Pancreas (tissue), 10 donors: ENCODE measurements around the gene CYB561D1. TPM values are rescaled to one million over a fixed set of nuclear protein-coding genes. Genes with fewer than 3 reads are reported as not detected.

ENCODE experiments used
- ATAC-seq, 4 donors: fragments of 200-7000 bp; cut with Tn5 transposase; one replicate each; pipeline versions ENCODE4 v1.8.0 to v1.9.1; 2020; ENCODE audit warnings: mild to moderate bottlenecking in 4 of 4, moderate library complexity in 4 of 4
- DNase-seq, 6 donors: peaks; one replicate each; pipeline ENCODE4 v3.0.0-alpha.2; 2020
- FAIRE-seq: peaks from 2 replicates; lab custom pipeline; 2012; peaks lifted over from hg19 to GRCh38; lab: Jason Lieb, UNC
- H3K27ac ChIP-seq, 4 donors: fragments of 200-600 bp; sonication (generic); 1 replicate in 3 of 4; 2 replicates in 1 of 4; pipeline versions ENCODE4 v1.5.0 to v1.8.0; 2020
- H3K27me3 ChIP-seq, 4 donors: fragments of 200-600 bp; one replicate each; pipeline ENCODE4 v1.8.0; 2021
- H3K36me3 ChIP-seq, 3 donors: fragments of 200-600 bp; sonication (generic) in 1 of 3; one replicate each; pipeline versions ENCODE4 v1.5.0 to v1.8.0; 2020 to 2021
- H3K4me1 ChIP-seq, 3 donors: fragments of 200-600 bp; one replicate each; pipeline ENCODE4 v1.8.0; 2021
- H3K4me3 ChIP-seq, 4 donors: fragments of 200-600 bp; sonication (generic) in 2 of 4; one replicate each; pipeline versions ENCODE4 v1.5.0 to v1.8.0; 2020 to 2021
- H3K9me3 ChIP-seq, 4 donors: fragments of 200-600 bp; one replicate each; pipeline ENCODE4 v1.8.0; 2021
- WGBS, 2 donors: extraction: QIAGEN DNeasy Blood & Tissue Kit; methylation state at CpG; one replicate each; pipeline ENCODE4 v1.1.7; 2013; 5-methylcytosine and 5-hydroxymethylcytosine counted together
- intact Hi-C, 3 donors: fragments of 100-400 bp; cut with DNase I; formaldehyde crosslinking; loops; one replicate each; pipeline versions ENCODE4 v1.11.1 to v1.14.2; 2022
- polyA plus RNA-seq, 2 donors: library from polyadenylated mRNA; stranded (reverse); fragments of 200-250 nt; gene quantifications; one replicate each; pipeline ENCODE4 v1.2.3, GENCODE V29; 2013
- total RNA-seq, 6 donors: library from RNA; stranded (reverse); fragmentation: NEBNext Ultra II Directional in 4 of 6; extraction: Animal tissue kit (Norgen Biotek cat#: 25700) in 4 of 6; gene quantifications; one replicate each; pipeline versions ENCODE4 v1.2.1 to v1.2.4, GENCODE V29; 2021 to 2023
- TF ChIP-seq, protein P1 (sequence below), 4 donors: fragments of 200-600 bp; sonication (generic) in 3 of 4; IDR thresholded peaks; one replicate each; pipeline versions ENCODE4 v1.5.0 to v1.8.0; 2021; ENCODE audit warnings: antibody characterized with exemption in 4 of 4
- donor health status: healthy with polysubstance abuse.
- donor health status: DM: no; HTN: no; CAD: no; lungs with moderate emphysema.
- donor health status: DM: no; HTN: no; CAD: no.
- donor health status: control.
- donor health status: control.
- donor health status: Bipolar disorder and iron deficiency.
- donor health status: DM: yes; HTN: yes; CAD: no.
- donor health status: DM: no; HTN: no; CAD: no.
- donor health status: DM: no; HTN: no; CAD: no.
- donor health status: DM: yes; HTN: yes; CAD: no.

The CYB561D1 gene
- total and polyA plus RNA-seq, 8 donors = 5.1 to 11.6 (median 8.9) TPM

DNA sequence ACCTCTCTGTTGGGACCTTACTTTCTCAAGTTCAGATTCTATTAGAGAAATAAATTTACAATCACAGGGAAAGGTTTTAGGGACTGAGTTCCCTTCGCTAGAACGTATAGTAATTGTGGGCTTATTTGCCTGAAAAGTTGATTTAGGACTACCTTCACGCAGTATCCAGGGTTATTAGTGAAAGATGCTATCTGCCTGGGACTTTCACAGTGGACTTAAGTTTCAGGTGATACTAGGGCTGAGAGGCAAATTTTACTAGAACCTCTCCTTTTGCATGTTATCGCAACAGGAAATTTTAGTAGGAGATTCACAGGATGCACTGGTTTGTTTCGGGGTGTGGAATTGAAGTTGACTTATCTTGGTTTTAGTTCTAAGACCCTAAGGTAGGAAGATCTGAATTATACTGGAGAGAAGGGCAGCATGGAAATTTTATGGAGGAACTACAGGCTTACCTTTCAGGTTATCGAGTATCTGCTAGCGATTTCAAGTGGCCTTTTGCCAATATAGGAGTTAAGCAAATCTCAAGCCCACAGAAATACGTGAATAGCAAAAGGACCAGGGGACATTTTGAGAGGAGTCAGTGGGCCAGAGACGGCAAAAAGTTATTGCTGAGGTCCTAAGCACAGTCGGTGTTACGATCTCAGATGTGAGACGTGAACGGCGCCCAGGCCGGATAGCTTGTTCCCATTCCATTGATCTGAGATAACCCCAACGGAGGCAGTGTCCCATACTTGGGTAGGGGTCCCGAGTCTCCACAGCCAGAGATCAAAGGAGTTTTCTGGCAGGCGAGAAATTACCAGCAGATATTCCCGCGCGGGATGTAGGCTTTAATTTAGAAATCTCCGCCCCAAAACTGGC, 53.8 kb downstream of the CYB561D1 start:
- FAIRE-seq (no peak), ATAC-seq (peak; percentile 17 to 36 (median 26))

DNA sequence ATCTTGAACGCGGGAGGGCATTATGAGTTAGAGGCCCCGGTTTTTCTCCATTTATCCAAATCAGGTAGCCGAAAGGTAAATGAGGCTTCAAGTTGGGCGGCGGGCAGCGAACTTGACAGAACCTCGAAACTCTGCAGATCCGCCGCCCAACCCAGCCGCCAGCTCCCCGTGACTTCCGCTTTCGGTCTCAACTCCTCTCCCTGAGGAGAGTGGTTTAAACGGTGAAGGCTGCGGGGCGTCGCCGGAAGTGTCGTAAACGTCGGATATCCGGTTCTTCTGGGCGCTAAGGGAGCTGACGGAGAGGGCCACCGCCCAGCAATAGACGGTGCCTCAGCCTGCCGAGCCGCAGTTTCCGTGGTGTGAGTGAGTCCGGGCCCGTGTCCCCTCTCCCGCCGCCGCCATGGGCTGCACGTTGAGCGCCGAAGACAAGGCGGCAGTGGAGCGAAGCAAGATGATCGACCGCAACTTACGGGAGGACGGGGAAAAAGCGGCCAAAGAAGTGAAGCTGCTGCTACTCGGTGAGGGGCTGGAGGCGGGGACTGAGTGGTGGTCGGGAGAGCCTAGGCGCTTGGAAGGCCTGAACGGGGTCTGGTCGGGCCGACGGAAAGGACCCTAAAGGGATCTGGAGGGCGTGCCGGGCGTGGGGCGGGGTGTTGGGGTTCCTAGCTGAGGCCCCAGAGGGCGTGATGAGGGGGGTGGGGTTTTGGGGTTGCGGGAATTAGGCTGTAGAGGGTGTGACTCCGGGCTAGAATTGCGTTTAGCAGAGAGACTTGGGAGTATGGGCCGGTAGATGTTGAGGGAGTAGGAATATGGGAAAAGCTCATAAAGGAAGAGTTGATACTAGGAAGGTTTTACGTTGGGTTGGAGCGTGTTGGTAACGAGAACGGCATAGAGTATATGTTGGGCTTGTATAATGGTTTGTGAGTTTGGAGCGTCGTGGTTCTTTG, 54.7 kb downstream of the CYB561D1 start, which contains the start of gene GNAI3:
Gene GNAI3 (plus strand): TSS at position 295 of the 947 bp plus-strand sequence. CDS start 106 bp downstream, at position 401.
- H3K4me3 ChIP-seq = peak within 1 kb of the TSS; percentile 43 to 93 (median 80)
- TF ChIP-seq, protein P1, sequence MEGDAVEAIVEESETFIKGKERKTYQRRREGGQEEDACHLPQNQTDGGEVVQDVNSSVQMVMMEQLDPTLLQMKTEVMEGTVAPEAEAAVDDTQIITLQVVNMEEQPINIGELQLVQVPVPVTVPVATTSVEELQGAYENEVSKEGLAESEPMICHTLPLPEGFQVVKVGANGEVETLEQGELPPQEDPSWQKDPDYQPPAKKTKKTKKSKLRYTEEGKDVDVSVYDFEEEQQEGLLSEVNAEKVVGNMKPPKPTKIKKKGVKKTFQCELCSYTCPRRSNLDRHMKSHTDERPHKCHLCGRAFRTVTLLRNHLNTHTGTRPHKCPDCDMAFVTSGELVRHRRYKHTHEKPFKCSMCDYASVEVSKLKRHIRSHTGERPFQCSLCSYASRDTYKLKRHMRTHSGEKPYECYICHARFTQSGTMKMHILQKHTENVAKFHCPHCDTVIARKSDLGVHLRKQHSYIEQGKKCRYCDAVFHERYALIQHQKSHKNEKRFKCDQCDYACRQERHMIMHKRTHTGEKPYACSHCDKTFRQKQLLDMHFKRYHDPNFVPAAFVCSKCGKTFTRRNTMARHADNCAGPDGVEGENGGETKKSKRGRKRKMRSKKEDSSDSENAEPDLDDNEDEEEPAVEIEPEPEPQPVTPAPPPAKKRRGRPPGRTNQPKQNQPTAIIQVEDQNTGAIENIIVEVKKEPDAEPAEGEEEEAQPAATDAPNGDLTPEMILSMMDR (IDR thresholded peaks at IDR 0.05) = no peak
- 0 to 1% methylated on average over 68 of the region's 68 CpGs for WGBS, 2 donors
- intact Hi-C loops = loop anchor here (10.0 kb wide), 3 partner anchors 86 to 436 kb away; partner anchors contain the start of gene AHCYL1 (in 1 of the 3)
- peak; percentile 94 to 97 (median 95) for ATAC-seq
- peak; percentile 91 to 96 (median 94) for DNase-seq
- no peaks in the 10 kb centered on the region for H3K36me3 ChIP-seq
- no peaks in the 10 kb centered on the region for H3K9me3 ChIP-seq
- FAIRE-seq = no peak
- H3K4me1 ChIP-seq = peaks cover 0 to 41% (median 8%) of the 10 kb centered on the region in 3 donors
- H3K27me3 ChIP-seq = no peaks in the 10 kb centered on the region
- peak within 1 kb of the TSS; percentile 66 to 99 (median 88) for H3K27ac ChIP-seq

More for the DNA sequence above, 53.8 kb downstream of the CYB561D1 start:
- Histone ChIP-seq H3K27me3 (no peaks in the 10 kb centered on the region), H3K4me1 (peaks cover 0 to 41% (median 8%) of the 10 kb centered on the region in 3 donors), H3K9me3 (no peaks in the 10 kb centered on the region), H3K27ac (peak overlapping the region; percentile 66 to 99 (median 88)), H3K36me3 (no peaks in the 10 kb centered on the region), H3K4me3 (peak overlapping the region; percentile 43 to 93 (median 80))
- peak in 1 of 6 donors; percentile 41 for DNase-seq
- WGBS, 2 donors = 2 to 4% methylated on average over 22 of the region's 22 CpGs
- intact Hi-C loops = loop anchor here (10.0 kb wide), 3 partner anchors 87 to 437 kb away; partner anchors contain the start of gene AHCYL1 (in 1 of the 3)
- TF ChIP-seq, protein P1 (IDR thresholded peaks at IDR 0.05) = no peak

Other genes with a start within 250 kb of the CYB561D1 start
- 1 to 10 TPM; 4.0 to 8.5 (median 4.7) TPM for gene CELSR2, start 244.6 kb upstream of the CYB561D1 start, total RNA-seq
- gene CELSR2, start 244.6 kb upstream of the CYB561D1 start, polyA plus RNA-seq = 1 to 10 TPM; 5.6 to 6.8 TPM
- gene PSRC1, start 210.9 kb upstream of the CYB561D1 start, total RNA-seq = 1 to 10 TPM in 2 of 6 donors, under 1 TPM in 4; 0.08 to 3.0 (median 0.78) TPM
- gene PSRC1, start 210.9 kb upstream of the CYB561D1 start, polyA plus RNA-seq = 1 to 10 TPM; 2.2 to 5.4 TPM
- gene MYBPHL, start 187.1 kb upstream of the CYB561D1 start, total RNA-seq = under 1 TPM in 2 of 6 donors, not detected in 4; 0.26 to 0.28 TPM
- 1 to 10 TPM in 1 of 2 donors, under 1 TPM in 1; 0.27 to 1.1 TPM for gene MYBPHL, start 187.1 kb upstream of the CYB561D1 start, polyA plus RNA-seq
- 10 to 100 TPM; 22.9 to 60.7 (median 30.7) TPM for gene SORT1, start 96.2 kb upstream of the CYB561D1 start, total RNA-seq
- 10 to 100 TPM; 10.4 to 14.9 TPM for gene SORT1, start 96.2 kb upstream of the CYB561D1 start, polyA plus RNA-seq
- gene PSMA5, start 67.6 kb upstream of the CYB561D1 start, total RNA-seq = 10 to 100 TPM; 21.4 to 36.2 (median 27.7) TPM
- 10 to 100 TPM; 16.1 to 24.8 TPM for gene PSMA5, start 67.6 kb upstream of the CYB561D1 start, polyA plus RNA-seq
- 1 to 10 TPM; 1.5 to 3.7 (median 2.5) TPM for gene SYPL2, start 27.5 kb upstream of the CYB561D1 start, total RNA-seq
- gene SYPL2, start 27.5 kb upstream of the CYB561D1 start, polyA plus RNA-seq = 1 to 10 TPM; 1.5 to 2.8 TPM
- gene ATXN7L2, start 10.2 kb upstream of the CYB561D1 start, total RNA-seq = 1 to 10 TPM; 1.1 to 3.5 (median 1.7) TPM
- gene ATXN7L2, start 10.2 kb upstream of the CYB561D1 start, polyA plus RNA-seq = 10 to 100 TPM; 15.2 to 15.7 TPM
- 1 to 10 TPM; 4.4 to 5.8 (median 5.3) TPM for gene AMIGO1, start 15.6 kb downstream of the CYB561D1 start, total RNA-seq
- gene AMIGO1, start 15.6 kb downstream of the CYB561D1 start, polyA plus RNA-seq = 1 to 10 TPM; 1.6 to 4.9 TPM
- gene GPR61, start 45.8 kb downstream of the CYB561D1 start, total RNA-seq = under 1 TPM in 1 of 6 donors, not detected in 5; 0.09 TPM
- gene GPR61, start 45.8 kb downstream of the CYB561D1 start, polyA plus RNA-seq = under 1 TPM in 1 of 2 donors, not detected in 1; 0.19 TPM
- 1 to 10 TPM; 2.5 to 3.9 (median 3.1) TPM for gene GNAI3, start 54.5 kb downstream of the CYB561D1 start, total RNA-seq
- 1 to 10 TPM; 1.1 to 1.9 TPM for gene GNAI3, start 54.5 kb downstream of the CYB561D1 start, polyA plus RNA-seq
- gene GNAT2, start 125.5 kb downstream of the CYB561D1 start, total RNA-seq = under 1 TPM in 1 of 6 donors, not detected in 5; 0.60 TPM
- under 1 TPM in 1 of 2 donors, not detected in 1; 0.82 TPM for gene GNAT2, start 125.5 kb downstream of the CYB561D1 start, polyA plus RNA-seq
- 10 to 100 TPM; 17.6 to 48.5 (median 26.1) TPM for gene AMPD2, start 125.7 kb downstream of the CYB561D1 start, total RNA-seq
- gene AMPD2, start 125.7 kb downstream of the CYB561D1 start, polyA plus RNA-seq = 10 to 100 TPM; 40.3 to 57.3 TPM
- gene GSTM4, start 162.0 kb downstream of the CYB561D1 start, total RNA-seq = 10 to 100 TPM; 13.4 to 36.6 (median 16.5) TPM
- 10 to 100 TPM; 24.4 to 32.8 TPM for gene GSTM4, start 162.0 kb downstream of the CYB561D1 start, polyA plus RNA-seq
- gene GSTM2, start 174.0 kb downstream of the CYB561D1 start, total RNA-seq = 10 to 100 TPM; 10.4 to 47.5 (median 27.6) TPM
- gene GSTM2, start 174.0 kb downstream of the CYB561D1 start, polyA plus RNA-seq = 100 to 1,000 TPM; 139 to 193 TPM
- 10 to 100 TPM in 3 of 6 donors, not detected in 3; 23.3 to 32.1 (median 26.9) TPM for gene GSTM1, start 193.7 kb downstream of the CYB561D1 start, total RNA-seq
- gene GSTM1, start 193.7 kb downstream of the CYB561D1 start, polyA plus RNA-seq = 10 to 100 TPM; 21.7 to 41.8 TPM
- gene GSTM5, start 218.2 kb downstream of the CYB561D1 start, total RNA-seq = 1 to 10 TPM in 3 of 6 donors, under 1 TPM in 3; 0.42 to 4.5 (median 1.1) TPM
- gene GSTM5, start 218.2 kb downstream of the CYB561D1 start, polyA plus RNA-seq = 1 to 10 TPM; 3.0 to 3.8 TPM
- gene GSTM3, start 246.9 kb downstream of the CYB561D1 start, total RNA-seq = 10 to 100 TPM; 13.9 to 29.0 (median 19.1) TPM
- 10 to 100 TPM; 37.2 to 58.1 TPM for gene GSTM3, start 246.9 kb downstream of the CYB561D1 start, polyA plus RNA-seq